CD14-positive monocyte (primary cell): ENCODE data around the gene FGD4. TPM values are rescaled to one million over a fixed set of nuclear protein-coding genes. Genes with fewer than 3 reads are reported as not detected.
A peak's percentile ranks its signal among the peaks of the same experiment; 100 is the strongest.

Experiments used
- DNase-seq, 3 donors: peaks; one replicate each; pipeline ENCODE4 v3.0.0-alpha.2; 2011 to 2022
- H2AFZ ChIP-seq: 2 replicates; pipeline ENCODE4 v1.6.0; 2012; ENCODE audit warnings: mild to moderate bottlenecking, low read depth, low read length, inconsistent platforms; ENCODE audit not compliant: insufficient read depth, poor library complexity, severe bottlenecking
- H3K27ac ChIP-seq, 2 donors: 1 replicate in 1 of 2; 2 replicates in 1 of 2; pipeline ENCODE4 v1.5.1; 2012 to 2013; ENCODE audit warnings: low read length in 2 of 2, control low read depth in 1 of 2, inconsistent platforms in 1 of 2, low read depth in 1 of 2, mild to moderate bottlenecking in 1 of 2
- H3K27me3 ChIP-seq, 2 donors: one replicate each; pipeline versions ENCODE4 v1.6.0 to v1.6.1; 2011 to 2013; ENCODE audit warnings: low read length in 2 of 2; ENCODE audit not compliant: control insufficient read depth in 2 of 2, insufficient read depth in 2 of 2
- H3K36me3 ChIP-seq, 2 donors: replicated peaks in 1 of 2; 1 replicate in 1 of 2; 2 replicates in 1 of 2; pipeline versions ENCODE4 v1.5.1 to v1.6.1; 2012 to 2013; ENCODE audit warnings: low read length in 2 of 2, control low read depth in 1 of 2, inconsistent platforms in 1 of 2, mild to moderate bottlenecking in 1 of 2; ENCODE audit not compliant: insufficient read depth in 2 of 2, control insufficient read depth in 1 of 2
- H3K4me1 ChIP-seq, 2 donors: 1 replicate in 1 of 2; 2 replicates in 1 of 2; pipeline versions ENCODE4 v1.5.1 to v1.6.1; 2012 to 2013; ENCODE audit warnings: low read length in 2 of 2, control low read depth in 1 of 2, inconsistent platforms in 1 of 2, mild to moderate bottlenecking in 1 of 2, moderate library complexity in 1 of 2; ENCODE audit not compliant: insufficient read depth in 2 of 2, control insufficient read depth in 1 of 2
- H3K4me2 ChIP-seq: replicated peaks from 2 replicates; pipeline ENCODE3; 2012; ENCODE audit warnings: low read length, moderate library complexity, mild to moderate bottlenecking; ENCODE audit not compliant: poor library complexity, severe bottlenecking; ENCODE audit errors: extremely low read depth
- H3K4me3 ChIP-seq, 3 experiments: fragments of 200-600 bp in 1 of 3; sonication (generic) in 1 of 3; replicated peaks in 1 of 3; 1 replicate in 2 of 3; 2 replicates in 1 of 3; pipeline ENCODE4 v1.5.1; 2011 to 2013; ENCODE audit warnings: low read length in 3 of 3, mild to moderate bottlenecking in 3 of 3, control low read depth in 2 of 3, low read depth in 2 of 3, inconsistent platforms in 1 of 3, moderate library complexity in 1 of 3
- H3K79me2 ChIP-seq: 2 replicates; pipeline ENCODE4 v1.6.0; 2012; ENCODE audit warnings: mild to moderate bottlenecking, control low read depth, inconsistent platforms, low read length, moderate library complexity; ENCODE audit not compliant: insufficient read depth
- H3K9ac ChIP-seq: 2 replicates; pipeline ENCODE4 v1.6.0; 2017; ENCODE audit warnings: low read length, mild to moderate bottlenecking; ENCODE audit not compliant: insufficient read depth, poor library complexity, severe bottlenecking
- H3K9me3 ChIP-seq, 2 donors: replicated peaks in 1 of 2; 1 replicate in 1 of 2; 2 replicates in 1 of 2; pipeline versions ENCODE4 v1.5.1 to v1.6.1; 2012 to 2013; ENCODE audit warnings: low read length in 2 of 2, control low read depth in 1 of 2; ENCODE audit not compliant: control insufficient read depth in 1 of 2, insufficient read depth in 1 of 2
- H4K20me1 ChIP-seq: 2 replicates; pipeline ENCODE4 v1.6.0; 2012; ENCODE audit warnings: mild to moderate bottlenecking, low read length, control low read depth, moderate library complexity; ENCODE audit not compliant: insufficient read depth
- H3K27ac Mint-ChIP-seq, 7 donors: one replicate each; pipeline ENCODE4 v1.8.0; 2020; ENCODE audit warnings: mild to moderate bottlenecking in 7 of 7, mixed read lengths in 7 of 7, moderate library complexity in 6 of 7, inconsistent platforms in 2 of 7
- H3K27me3 Mint-ChIP-seq, 3 donors: one replicate each; pipeline ENCODE4 v1.8.0; 2021 to 2022; ENCODE audit warnings: low read depth in 3 of 3, mild to moderate bottlenecking in 3 of 3, mixed read lengths in 3 of 3, moderate library complexity in 3 of 3, inconsistent platforms in 1 of 3
- H3K36me3 Mint-ChIP-seq, 2 donors: one replicate each; pipeline ENCODE4 v1.8.0; 2020; ENCODE audit warnings: mixed read lengths in 2 of 2, inconsistent platforms in 1 of 2, mild to moderate bottlenecking in 1 of 2
- H3K4me1 Mint-ChIP-seq: one replicate; pipeline ENCODE4 v1.8.0; 2020; ENCODE audit warnings: mild to moderate bottlenecking, mixed read lengths
- H3K4me3 Mint-ChIP-seq, 2 donors: one replicate each; pipeline ENCODE4 v1.8.0; 2020; ENCODE audit warnings: mild to moderate bottlenecking in 2 of 2, mixed read lengths in 2 of 2, moderate library complexity in 1 of 2
- H3K9me3 Mint-ChIP-seq, 7 donors: one replicate each; pipeline ENCODE4 v1.8.0; 2020 to 2022; ENCODE audit warnings: mixed read lengths in 7 of 7, mild to moderate bottlenecking in 6 of 7, moderate library complexity in 6 of 7, inconsistent platforms in 2 of 7
- WGBS: methylation state at CpG from one replicate; pipeline ENCODE4 v1.1.5; 2013; ENCODE audit warnings: missing lambda C conversion rate; ENCODE audit not compliant: insufficient coverage; 5-methylcytosine and 5-hydroxymethylcytosine counted together
- intact Hi-C, 2 donors: fragments of 100-400 bp; cut with micrococcal nuclease; formaldehyde crosslinking; loops; one replicate each; pipeline versions ENCODE4 v1.15.0 to v1.15.1; 2023
- polyA plus RNA-seq, 3 donors: library from polyadenylated mRNA; depleted of rRNA in 1 of 3; unstranded in 2 of 3; stranded (reverse) in 1 of 3; fragments of 300-500 nt in 2 of 3; fragments of >200 nt in 1 of 3; fragmentation: Illumina TruSeq in 2 of 3; gene quantifications; 1 replicate in 2 of 3; 2 replicates in 1 of 3; pipeline ENCODE4 v1.2.3, GENCODE V29; 2012 to 2021
- TF ChIP-seq, protein P1 (sequence below): fragments of 200-600 bp; IDR thresholded peaks from one replicate; pipeline ENCODE4 v1.8.0; 2022; ENCODE audit warnings: antibody characterized with exemption, mild to moderate bottlenecking

FGD4 gene
- polyA plus RNA-seq, 3 donors = 5.3 to 34.4 (median 6.0) TPM

DNA sequence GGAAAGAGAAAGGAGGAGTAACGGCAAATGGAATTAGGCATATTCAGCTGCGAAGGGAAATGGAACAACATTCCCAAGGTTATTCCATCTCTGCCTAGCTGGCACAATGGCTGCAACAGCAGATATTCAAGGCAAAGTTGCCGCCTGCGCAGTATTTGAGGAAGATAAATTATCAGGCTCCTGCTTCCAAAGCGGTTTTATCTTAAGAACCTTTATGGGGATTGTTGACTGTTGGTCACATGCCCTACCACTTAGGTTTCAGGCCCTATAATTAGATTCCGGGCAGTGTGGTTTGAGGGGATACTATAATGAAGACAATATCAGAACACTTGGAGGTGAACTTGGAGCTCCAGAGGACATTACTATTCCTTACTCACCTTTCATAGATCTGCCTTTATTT, 99.7 kb downstream of the FGD4 start:
- Histone ChIP-seq H4K20me1 (peaks cover 93% of the 10 kb centered on the region), H3K27me3 (no peaks in the 10 kb centered on the region), H3K27ac (no peak overlapping the region), H3K9me3 (no peaks in the 10 kb centered on the region), H3K36me3 (peaks cover 0 to 9% of the 10 kb centered on the region in 2 donors), H2AFZ (no peak overlapping the region), H3K4me1 (peaks cover 32 to 44% of the 10 kb centered on the region in 2 donors), H3K4me2 (no peak overlapping the region), H3K79me2 (peaks cover 96% of the 10 kb centered on the region), H3K9ac (no peak overlapping the region), H3K4me3 (no peak overlapping the region)
- DNase-seq = no peak
- Mint-ChIP-seq H3K4me3 (no peak overlapping the region), H3K36me3 (peaks cover 18 to 22% of the 10 kb centered on the region in 2 donors), H3K27me3 (no peaks in the 10 kb centered on the region), H3K4me1 (peaks cover 44% of the 10 kb centered on the region), H3K27ac (peak overlapping the region in 1 of 7 donors; percentile 12), H3K9me3 (no peaks in the 10 kb centered on the region)
- 100% methylated on average over 3 of the region's 6 CpGs for WGBS
- TF ChIP-seq, protein P1, sequence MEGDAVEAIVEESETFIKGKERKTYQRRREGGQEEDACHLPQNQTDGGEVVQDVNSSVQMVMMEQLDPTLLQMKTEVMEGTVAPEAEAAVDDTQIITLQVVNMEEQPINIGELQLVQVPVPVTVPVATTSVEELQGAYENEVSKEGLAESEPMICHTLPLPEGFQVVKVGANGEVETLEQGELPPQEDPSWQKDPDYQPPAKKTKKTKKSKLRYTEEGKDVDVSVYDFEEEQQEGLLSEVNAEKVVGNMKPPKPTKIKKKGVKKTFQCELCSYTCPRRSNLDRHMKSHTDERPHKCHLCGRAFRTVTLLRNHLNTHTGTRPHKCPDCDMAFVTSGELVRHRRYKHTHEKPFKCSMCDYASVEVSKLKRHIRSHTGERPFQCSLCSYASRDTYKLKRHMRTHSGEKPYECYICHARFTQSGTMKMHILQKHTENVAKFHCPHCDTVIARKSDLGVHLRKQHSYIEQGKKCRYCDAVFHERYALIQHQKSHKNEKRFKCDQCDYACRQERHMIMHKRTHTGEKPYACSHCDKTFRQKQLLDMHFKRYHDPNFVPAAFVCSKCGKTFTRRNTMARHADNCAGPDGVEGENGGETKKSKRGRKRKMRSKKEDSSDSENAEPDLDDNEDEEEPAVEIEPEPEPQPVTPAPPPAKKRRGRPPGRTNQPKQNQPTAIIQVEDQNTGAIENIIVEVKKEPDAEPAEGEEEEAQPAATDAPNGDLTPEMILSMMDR = no peak
- intact Hi-C loops = no loop called here

DNA sequence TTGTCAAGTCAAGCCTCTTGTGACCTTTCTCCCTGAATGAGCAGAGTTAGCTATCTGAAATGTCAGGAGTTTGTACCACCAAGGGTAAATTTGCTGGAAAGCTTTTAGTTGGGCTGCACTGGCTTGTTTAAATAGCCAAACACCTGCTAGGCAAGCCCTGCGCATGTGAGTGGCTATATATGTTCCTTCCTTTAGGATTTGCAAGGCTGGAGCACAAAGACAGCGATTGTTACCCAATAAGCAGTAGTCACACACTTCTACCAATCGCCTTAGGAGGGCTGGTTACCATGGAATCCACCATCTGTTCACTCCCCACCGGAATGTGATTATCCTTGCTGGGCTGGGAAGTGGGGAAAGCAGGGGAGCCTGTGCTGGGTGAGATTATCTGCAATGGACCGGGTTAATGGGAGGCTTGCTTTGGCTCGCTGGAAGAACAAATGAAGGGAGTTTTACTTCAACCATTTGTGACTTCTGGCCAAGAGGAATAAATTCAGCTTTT, 102.5 kb downstream of the FGD4 start:
- H3K27me3 Mint-ChIP-seq = no peaks in the 10 kb centered on the region
- H4K20me1 ChIP-seq = peaks cover 92% of the 10 kb centered on the region
- 83% methylated on average over 2 of the region's 6 CpGs for WGBS
- peaks cover 0 to 5% of the 10 kb centered on the region in 2 donors for H3K36me3 ChIP-seq
- peaks cover 26 to 30% of the 10 kb centered on the region in 2 donors for H3K36me3 Mint-ChIP-seq
- H3K4me3 Mint-ChIP-seq = no peak overlapping the region
- H3K27ac Mint-ChIP-seq = peak overlapping the region; percentile 4 to 85 (median 68)
- no peak overlapping the region for H3K4me2 ChIP-seq
- H3K9me3 ChIP-seq = no peaks in the 10 kb centered on the region
- no peak for DNase-seq
- H3K9ac ChIP-seq = no peak overlapping the region
- H3K4me1 Mint-ChIP-seq = peaks cover 68% of the 10 kb centered on the region
- H3K27me3 ChIP-seq = no peaks in the 10 kb centered on the region
- no peak overlapping the region for H3K4me3 ChIP-seq
- intact Hi-C loops = no loop called here
- peaks cover 94% of the 10 kb centered on the region for H3K79me2 ChIP-seq
- no peaks in the 10 kb centered on the region for H3K9me3 Mint-ChIP-seq
- no peak overlapping the region for H2AFZ ChIP-seq
- TF ChIP-seq, protein P1 = no peak
- H3K27ac ChIP-seq = peak overlapping the region; percentile 26 to 60
- H3K4me1 ChIP-seq = peaks cover 46 to 54% of the 10 kb centered on the region in 2 donors
